NCI-H2171 (cell line): Measurements from ENCODE around the gene YPEL3.

ENCODE experiments used
- DNase-seq: peaks from one replicate; lab custom pipeline; 2025; lab: John Stamatoyannopoulos, UW

Gene YPEL3

DNA sequence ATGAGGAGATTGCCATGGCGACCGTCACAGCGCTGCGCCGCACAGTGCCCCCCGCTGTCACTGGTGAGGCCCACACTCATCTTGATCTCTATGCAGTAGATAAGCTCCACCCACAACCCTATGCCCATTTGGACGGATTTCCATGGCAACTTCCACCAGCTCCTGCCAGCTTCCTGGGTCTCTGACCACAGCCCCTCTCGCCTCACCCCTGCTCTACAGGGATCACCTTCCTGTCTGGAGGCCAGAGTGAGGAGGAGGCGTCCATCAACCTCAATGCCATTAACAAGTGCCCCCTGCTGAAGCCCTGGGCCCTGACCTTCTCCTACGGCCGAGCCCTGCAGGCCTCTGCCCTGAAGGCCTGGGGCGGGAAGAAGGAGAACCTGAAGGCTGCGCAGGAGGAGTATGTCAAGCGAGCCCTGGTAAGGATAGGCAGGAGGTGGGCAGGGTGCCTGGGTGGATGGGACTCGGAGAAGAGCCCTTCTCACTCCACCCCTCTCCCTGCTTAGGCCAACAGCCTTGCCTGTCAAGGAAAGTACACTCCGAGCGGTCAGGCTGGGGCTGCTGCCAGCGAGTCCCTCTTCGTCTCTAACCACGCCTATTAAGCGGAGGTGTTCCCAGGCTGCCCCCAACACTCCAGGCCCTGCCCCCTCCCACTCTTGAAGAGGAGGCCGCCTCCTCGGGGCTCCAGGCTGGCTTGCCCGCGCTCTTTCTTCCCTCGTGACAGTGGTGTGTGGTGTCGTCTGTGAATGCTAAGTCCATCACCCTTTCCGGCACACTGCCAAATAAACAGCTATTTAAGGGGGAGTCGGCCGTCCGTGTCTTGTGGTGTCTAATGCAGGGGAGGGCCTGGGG lies 26.2 kb downstream of the YPEL3 start:
- no peak for DNase-seq

GRCh38 chr16:30068750-30069610 lies 27.0 kb downstream of the YPEL3 start:
- no peak for DNase-seq

- DNase-seq, result no peak
These were observed 27.7 kb downstream of the YPEL3 start for GRCh38 chr16:30068333-30068732.

GRCh38 chr16:30067584-30067916 lies 28.5 kb downstream of the YPEL3 start:
- DNase-seq, result no peak

DNA sequence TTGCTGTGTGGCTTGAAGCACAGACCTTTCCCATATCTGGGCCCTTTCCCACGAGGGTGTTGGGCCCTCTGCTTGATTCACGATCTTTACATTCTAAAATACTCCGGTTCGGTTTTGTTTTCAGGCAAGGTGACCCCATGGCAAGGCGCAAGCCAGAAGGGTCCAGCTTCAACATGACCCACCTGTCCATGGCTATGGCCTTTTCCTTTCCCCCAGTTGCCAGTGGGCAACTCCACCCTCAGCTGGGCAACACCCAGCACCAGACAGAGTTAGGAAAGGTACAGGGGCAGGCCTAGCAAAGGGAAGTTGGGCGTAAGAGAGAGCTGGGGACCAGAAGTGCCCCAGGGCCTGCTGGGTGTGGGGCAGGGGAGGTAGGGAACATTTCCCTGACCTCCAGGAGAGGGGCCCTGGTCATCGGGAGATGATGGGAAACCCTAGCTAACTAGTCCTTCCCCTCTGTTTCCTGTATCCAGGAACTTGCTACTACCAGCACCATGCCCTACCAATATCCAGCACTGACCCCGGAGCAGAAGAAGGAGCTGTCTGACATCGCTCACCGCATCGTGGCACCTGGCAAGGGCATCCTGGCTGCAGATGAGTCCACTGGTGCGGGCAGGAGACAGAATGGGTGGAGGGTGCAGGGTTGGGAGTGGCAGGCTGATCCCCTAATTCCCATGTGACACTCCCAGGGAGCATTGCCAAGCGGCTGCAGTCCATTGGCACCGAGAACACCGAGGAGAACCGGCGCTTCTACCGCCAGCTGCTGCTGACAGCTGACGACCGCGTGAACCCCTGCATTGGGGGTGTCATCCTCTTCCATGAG lies 29.0 kb downstream of the YPEL3 start:
- no peak for DNase-seq

DNA sequence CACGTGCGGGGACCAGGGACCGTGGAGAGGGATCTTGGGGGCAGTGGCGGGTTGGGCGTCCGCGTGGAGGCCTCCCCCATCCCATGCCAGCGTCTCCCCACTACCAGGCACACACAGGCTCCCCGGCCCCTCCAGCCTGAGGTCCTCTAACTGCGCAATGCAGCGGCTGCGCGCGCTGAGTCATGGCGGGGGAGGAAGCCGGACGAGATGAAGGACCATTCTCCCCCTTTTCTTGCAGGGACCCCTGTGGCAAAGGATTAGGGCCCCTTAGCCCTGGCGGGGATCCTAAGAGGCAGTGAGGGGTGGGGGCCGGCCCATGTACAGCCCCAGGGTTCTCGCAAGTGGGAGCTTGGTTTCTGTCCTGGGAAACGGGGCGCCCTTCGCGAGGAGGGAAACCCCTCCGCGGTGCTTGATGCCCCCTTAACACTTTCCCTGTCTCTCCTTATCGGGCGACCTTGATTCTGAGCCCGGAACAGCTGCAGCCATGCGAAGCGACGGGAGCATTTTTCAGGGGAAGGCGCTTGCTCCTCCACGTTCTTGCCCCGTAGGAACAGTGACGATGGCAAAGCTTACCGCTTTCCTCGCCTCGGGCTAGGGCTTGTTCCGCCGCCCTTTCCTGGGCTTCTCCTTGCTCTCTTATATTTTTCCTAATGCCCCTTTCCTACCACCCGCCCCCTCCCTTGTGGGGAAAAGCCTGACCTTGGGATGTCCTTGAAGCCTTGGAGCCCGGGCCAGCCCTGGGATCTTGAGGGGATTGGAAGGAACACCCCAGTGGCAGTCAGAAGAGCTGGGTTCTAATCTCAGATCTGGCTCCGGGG lies 29.9 kb downstream of the YPEL3 start:
- DNase-seq, result no peak

DNA sequence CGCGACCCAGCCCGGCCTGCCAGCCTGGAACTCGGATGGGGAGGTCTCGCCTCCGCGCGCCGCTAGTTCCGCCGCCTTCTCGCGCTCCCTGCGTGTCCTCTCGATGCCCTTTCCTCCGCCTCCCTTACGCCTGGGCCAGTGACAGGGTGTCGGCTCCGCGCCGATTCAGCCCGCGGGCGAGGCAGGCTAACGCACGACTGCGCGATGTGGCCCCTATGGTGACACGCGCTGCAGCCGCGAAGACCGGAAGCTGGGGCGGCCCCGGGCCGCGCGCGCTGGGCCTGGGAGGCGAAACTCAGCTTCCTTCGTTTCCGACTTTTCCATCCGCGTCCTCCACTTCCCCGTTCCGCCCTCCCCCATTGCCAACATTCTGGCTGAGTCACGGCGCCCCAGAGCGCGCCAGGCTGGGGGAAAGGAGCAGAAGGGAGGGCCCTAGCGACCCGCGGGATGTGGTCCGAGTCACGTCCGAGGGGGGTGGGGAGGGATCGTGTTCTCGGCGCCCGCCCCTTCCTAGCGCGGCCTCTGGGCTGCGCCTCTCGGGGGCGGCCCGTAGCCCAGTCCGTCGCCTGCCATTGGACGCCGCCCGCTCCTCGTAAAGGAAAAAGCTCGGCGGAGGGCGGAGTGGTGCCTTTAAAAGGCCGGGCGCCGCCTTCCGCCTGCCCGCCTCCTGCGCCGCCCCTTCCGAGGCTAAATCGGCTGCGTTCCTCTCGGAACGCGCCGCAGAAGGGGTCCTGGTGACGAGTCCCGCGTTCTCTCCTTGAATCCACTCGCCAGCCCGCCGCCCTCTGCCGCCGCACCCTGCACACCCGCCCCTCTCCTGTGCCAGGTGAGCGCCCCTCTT lies 30.7 kb downstream of the YPEL3 start, which contains the start of gene ALDOA:
TSS of gene ALDOA (plus strand) at position 659 of the 841 bp plus-strand sequence. CDS start 1,138 bp downstream, outside the sequence.
- DNase-seq, result peak; percentile 95

- no peak for DNase-seq
These were observed 31.3 kb downstream of the YPEL3 start for GRCh38 chr16:30064729-30065101.

DNA sequence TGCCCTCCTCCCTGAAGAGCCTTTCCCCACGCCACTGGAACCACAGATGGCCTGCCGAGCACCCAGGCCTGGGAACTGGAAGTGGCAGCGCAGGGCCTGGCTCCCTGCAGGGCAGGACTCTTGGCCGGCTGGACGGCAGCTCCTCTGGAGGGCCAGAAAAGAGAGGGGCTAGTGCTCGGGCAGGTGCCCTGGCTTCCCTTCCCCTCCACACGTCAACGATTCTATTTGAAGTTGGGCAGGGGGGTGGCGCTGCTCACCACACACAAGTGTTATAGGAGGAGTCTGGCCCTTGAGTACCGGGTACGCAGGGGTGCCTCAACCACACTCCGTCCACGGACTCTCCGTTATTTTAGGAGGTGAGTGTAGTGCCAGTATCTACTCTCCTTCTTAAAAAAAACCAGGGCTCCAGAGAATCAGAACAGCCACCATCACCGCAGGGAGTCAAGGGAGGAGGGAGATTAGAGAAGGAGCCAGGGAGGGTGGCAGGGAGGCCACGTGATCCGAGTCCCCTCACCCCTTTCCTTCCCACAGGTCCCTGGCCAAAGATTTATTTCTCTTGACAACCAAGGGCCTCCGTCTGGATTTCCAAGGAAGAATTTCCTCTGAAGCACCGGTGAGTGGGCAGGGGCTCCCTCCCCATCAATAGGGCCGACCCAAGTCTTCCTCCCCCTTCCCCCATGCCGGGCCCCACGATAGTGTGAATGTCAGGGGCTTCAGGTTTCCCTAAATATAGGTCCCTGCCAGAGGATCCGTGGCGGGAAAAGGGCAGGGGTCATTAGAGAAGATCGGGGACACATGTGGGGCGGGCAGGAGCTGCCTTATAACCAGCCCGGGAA lies 31.9 kb downstream of the YPEL3 start:
- peak; percentile 66 for DNase-seq

DNA sequence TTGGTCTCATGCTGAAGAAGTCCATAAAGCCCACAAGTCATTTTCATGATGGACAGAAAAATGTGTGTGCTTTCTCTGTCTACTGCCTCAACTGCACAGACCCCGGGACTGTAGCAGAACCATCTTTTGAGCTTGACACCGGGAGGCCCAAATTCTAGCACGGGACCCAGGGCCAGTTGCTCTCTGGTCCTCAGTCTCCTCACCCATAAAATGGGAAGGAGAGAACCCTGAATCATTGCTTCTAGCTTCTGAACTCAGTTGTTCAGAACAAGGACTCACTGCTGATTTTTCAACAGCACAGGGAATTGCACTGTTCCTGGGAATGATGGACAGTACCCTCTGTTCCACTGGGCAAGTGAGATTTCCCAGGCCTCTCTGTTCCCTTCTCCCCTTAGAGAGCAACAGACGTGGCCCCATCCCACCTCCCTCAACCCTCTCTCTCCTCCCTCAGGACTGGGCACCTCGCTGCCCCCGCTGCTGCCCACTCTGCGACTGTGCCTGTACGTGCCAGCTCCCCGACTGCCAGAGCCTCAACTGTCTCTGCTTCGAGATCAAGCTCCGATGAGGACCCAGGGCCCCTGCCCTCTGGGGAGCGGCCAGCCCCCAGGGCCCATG lies 32.6 kb downstream of the YPEL3 start:
- no peak for DNase-seq

- DNase-seq, result no peak
These were observed 35.0 kb downstream of the YPEL3 start for GRCh38 chr16:30060836-30061554.

GRCh38 chr16:30060346-30060745 lies 35.7 kb downstream of the YPEL3 start:
- DNase-seq, result no peak

DNA sequence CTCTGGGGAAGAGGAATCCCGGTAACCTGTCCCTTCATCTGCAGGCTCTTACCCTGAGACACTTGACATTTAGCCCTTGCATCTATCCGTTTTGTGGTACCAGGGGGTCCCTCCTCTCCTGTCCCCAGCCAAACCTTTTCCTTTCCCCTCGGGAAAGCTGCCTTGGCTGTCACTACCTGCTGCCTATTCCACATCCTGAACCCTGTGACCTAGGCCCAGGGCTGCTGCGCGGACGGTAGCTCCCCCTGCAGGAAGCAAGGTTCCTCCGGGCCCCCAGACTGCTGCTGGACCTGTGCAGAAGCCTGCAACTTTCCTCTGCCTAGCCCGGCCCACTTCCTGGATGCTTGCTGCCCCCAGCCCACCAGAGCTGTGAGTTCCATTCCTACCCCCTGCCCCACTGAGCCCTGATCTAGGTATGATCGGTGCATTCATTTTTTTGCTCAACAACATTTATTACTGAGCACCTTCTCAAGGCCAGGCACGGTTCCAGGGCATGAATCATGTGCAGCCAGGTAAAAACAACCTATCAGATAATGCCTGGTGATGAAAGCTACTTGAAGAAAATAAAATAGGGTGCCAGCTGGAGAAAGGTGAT lies 41.0 kb downstream of the YPEL3 start:
- peak; percentile 58 for DNase-seq

GRCh38 chr16:30054451-30054850 lies 41.6 kb downstream of the YPEL3 start:
- no peak for DNase-seq

GRCh38 chr16:30053376-30054015 lies 42.5 kb downstream of the YPEL3 start:
- DNase-seq, result no peak

GRCh38 chr16:30052671-30053372 lies 43.2 kb downstream of the YPEL3 start:
- DNase-seq, result peak; percentile 92

GRCh38 chr16:30051518-30051917 lies 44.5 kb downstream of the YPEL3 start:
- DNase-seq, result no peak
